ENCODE results near the gene HIPK1.
A peak's percentile ranks its signal among the peaks of the same experiment; 100 is the strongest.

The HIPK1 gene

GRCh38 chr1:113928941-113929749 is at the start of gene HIPK1:
Gene HIPK1 (plus strand): TSS chr1:113929324.
- peak; percentile 92 for DNase-seq (ENCODE audit: low spot score)

- DNase-seq (ENCODE audit: low spot score) = no peak
Observed at GRCh38 chr1:113879739-113880038, 49.4 kb upstream of the HIPK1 start.

- no peak for DNase-seq (ENCODE audit: low spot score)
Observed at GRCh38 chr1:113881661-113882060, 47.5 kb upstream of the HIPK1 start.

- no peak for DNase-seq (ENCODE audit: low spot score)
Observed at GRCh38 chr1:113886417-113887401, 42.4 kb upstream of the HIPK1 start.

- peak; percentile 50 for DNase-seq (ENCODE audit: low spot score)
Observed at GRCh38 chr1:113887402-113888175, 41.5 kb upstream of the HIPK1 start, which contains the start of gene BCL2L15. Gene BCL2L15 (minus strand): TSS chr1:113887581. CDS start chr1:113887375, 206 bp downstream.

- no peak for DNase-seq (ENCODE audit: low spot score)
Observed at GRCh38 chr1:113890816-113891215, 38.3 kb upstream of the HIPK1 start.

- no peak for DNase-seq (ENCODE audit: low spot score)
Observed at GRCh38 chr1:113891631-113892220, 37.4 kb upstream of the HIPK1 start.

GRCh38 chr1:113893267-113893666 is 35.9 kb upstream of the HIPK1 start:
- DNase-seq (ENCODE audit: low spot score) = no peak

GRCh38 chr1:113895098-113895497 is 34.0 kb upstream of the HIPK1 start:
- no peak for DNase-seq (ENCODE audit: low spot score)

- DNase-seq (ENCODE audit: low spot score) = no peak
Observed at GRCh38 chr1:113895961-113896360, 33.2 kb upstream of the HIPK1 start.

- DNase-seq (ENCODE audit: low spot score) = no peak
Observed at GRCh38 chr1:113898241-113898814, 30.8 kb upstream of the HIPK1 start.

- DNase-seq (ENCODE audit: low spot score) = no peak
Observed at GRCh38 chr1:113899111-113899510, 30.0 kb upstream of the HIPK1 start.

GRCh38 chr1:113901191-113901590 is 27.9 kb upstream of the HIPK1 start:
- DNase-seq (ENCODE audit: low spot score) = peak; percentile 35

GRCh38 chr1:113903501-113904292 is 25.4 kb upstream of the HIPK1 start:
- DNase-seq (ENCODE audit: low spot score) = peak; percentile 5

- no peak for DNase-seq (ENCODE audit: low spot score)
Observed at GRCh38 chr1:113904293-113904673, 24.8 kb upstream of the HIPK1 start.

- DNase-seq (ENCODE audit: low spot score) = peak; percentile 99
Observed at GRCh38 chr1:113904674-113905434, 24.3 kb upstream of the HIPK1 start, which contains the start of the genes AP4B1 and DCLRE1B. Gene AP4B1 (minus strand): TSS chr1:113904799. CDS start chr1:113904717, 82 bp downstream. Gene DCLRE1B (plus strand): TSS chr1:113905326. CDS start chr1:113905587, 261 bp downstream.

- DNase-seq (ENCODE audit: low spot score) = no peak
Observed at GRCh38 chr1:113905435-113905861, 23.7 kb upstream of the HIPK1 start.

GRCh38 chr1:113912594-113913311 is 16.4 kb upstream of the HIPK1 start:
- DNase-seq (ENCODE audit: low spot score) = no peak

GRCh38 chr1:113913312-113913668 is 15.8 kb upstream of the HIPK1 start:
- no peak for DNase-seq (ENCODE audit: low spot score)

Data from CD4-positive, alpha-beta T cell treated with Interleukin-2 at 100 ng/mL for 4 hours (primary cell).